Right lobe of liver (tissue), 4 donors: ENCODE measurements around the gene RPAP3.

Experiments used
- POLR2A ChIP-seq: fragments of 450-650 bp; IDR thresholded peaks from one replicate; pipeline ENCODE4 v1.6.1; 2017; ENCODE audit warnings: antibody characterized with exemption, mild to moderate bottlenecking
- TF ChIP-seq, protein P1 (sequence below), 4 donors: fragments of 200-600 bp in 3 of 4; fragments of 450-650 bp in 1 of 4; IDR thresholded peaks; one replicate each; pipeline versions ENCODE4 v1.5.1 to v1.8.0; 2016 to 2022; ENCODE audit warnings: antibody characterized with exemption in 4 of 4, mild to moderate bottlenecking in 2 of 4
- donor health status: DM: no; HTN: no; CAD: no.
- donor health status: DM: no; HTN: no; CAD: no.
- donor health status: DM: no; HTN: yes; CAD: no.

DNA sequence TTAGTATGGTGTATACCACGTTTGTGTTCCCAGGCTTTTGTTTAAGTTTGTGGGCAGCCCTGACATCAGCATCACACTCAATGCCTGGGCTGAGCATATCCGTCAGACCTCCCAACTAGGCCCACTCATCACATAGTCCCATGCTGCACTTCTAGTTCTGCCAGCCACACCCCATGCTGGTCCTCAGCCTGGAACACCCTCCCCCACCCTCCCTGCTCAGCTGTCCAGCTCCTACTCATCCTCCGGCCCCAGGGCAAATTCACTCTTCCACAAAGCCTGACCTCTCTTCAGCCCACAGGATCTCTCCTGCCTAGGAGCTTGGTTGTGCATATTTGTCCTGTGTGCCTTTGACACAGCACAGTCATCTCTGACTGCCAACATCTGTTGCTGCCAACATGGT lies 23.4 kb upstream of the RPAP3 start:
- TF ChIP-seq, protein P1, sequence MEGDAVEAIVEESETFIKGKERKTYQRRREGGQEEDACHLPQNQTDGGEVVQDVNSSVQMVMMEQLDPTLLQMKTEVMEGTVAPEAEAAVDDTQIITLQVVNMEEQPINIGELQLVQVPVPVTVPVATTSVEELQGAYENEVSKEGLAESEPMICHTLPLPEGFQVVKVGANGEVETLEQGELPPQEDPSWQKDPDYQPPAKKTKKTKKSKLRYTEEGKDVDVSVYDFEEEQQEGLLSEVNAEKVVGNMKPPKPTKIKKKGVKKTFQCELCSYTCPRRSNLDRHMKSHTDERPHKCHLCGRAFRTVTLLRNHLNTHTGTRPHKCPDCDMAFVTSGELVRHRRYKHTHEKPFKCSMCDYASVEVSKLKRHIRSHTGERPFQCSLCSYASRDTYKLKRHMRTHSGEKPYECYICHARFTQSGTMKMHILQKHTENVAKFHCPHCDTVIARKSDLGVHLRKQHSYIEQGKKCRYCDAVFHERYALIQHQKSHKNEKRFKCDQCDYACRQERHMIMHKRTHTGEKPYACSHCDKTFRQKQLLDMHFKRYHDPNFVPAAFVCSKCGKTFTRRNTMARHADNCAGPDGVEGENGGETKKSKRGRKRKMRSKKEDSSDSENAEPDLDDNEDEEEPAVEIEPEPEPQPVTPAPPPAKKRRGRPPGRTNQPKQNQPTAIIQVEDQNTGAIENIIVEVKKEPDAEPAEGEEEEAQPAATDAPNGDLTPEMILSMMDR (IDR thresholded peaks at IDR 0.05): no peak
- no peak for TF ChIP-seq POLR2A
